Measurements from ENCODE around the gene MYO15A.
A peak's percentile ranks its signal among the peaks of the same experiment; 100 is the strongest.

MYO15A gene

GRCh38 chr17:18109935-18110485 lies 1.5 kb downstream of the MYO15A start:
- Histone ChIP-seq H3K4me1 (ENCODE audit: control insufficient read depth, insufficient read depth, low read length) (no peaks in the 10 kb centered on the region), H3K4me3 (ENCODE audit: low read depth, low read length) (no peak overlapping the region), H3K36me3 (ENCODE audit: control insufficient read depth in 2 of 2, insufficient read depth in 1 of 2, low read length in 2 of 2) (peaks cover 6 to 25% of the 10 kb centered on the region in 2 experiments; a peak in 2 of 3 replicates), H3K27ac (ENCODE audit: extremely low read depth, low read depth, low read length) (no peak overlapping the region), H3K9me3 (ENCODE audit: control insufficient read depth, insufficient read depth, low read depth, low read length) (no peaks in the 10 kb centered on the region)
- ChIA-PET CTCF (interaction anchor here (1.1 kb wide), 1 partner anchor 31 kb away, joined by 4 read pairs; no protein-coding TSS in a partner anchor), POLR2A (interaction anchor here (0.7 to 1.3 kb wide), 2 partner anchors 15 to 16 kb away, joined by 3 to 5 read pairs; no protein-coding TSS in a partner anchor)
- TF ChIP-seq YY1 (tag by site-specific recombination; IDR thresholded peaks at IDR 0.05) (no peak), ZNF133 (tag by site-specific recombination; IDR thresholded peaks at IDR 0.05) (no peak), ZFHX2 (tag by site-specific recombination; conservative IDR thresholded peaks at IDR 0.05) (no peak), ZBTB6 (tag by site-specific recombination; IDR thresholded peaks at IDR 0.05) (no peak), ZNF596 (tag by site-specific recombination; IDR thresholded peaks at IDR 0.05) (no peak), ZFP69B (tag by site-specific recombination; IDR thresholded peaks at IDR 0.05) (no peak)

GRCh38 chr17:18110636-18111145 lies 2.1 kb downstream of the MYO15A start:
- POLR2A ChIA-PET: interaction anchor here (0.7 kb wide), 1 partner anchor 17 kb away, joined by 3 read pairs; no protein-coding TSS in a partner anchor
- Histone ChIP-seq H3K36me3 (ENCODE audit: control insufficient read depth in 2 of 2, insufficient read depth in 1 of 2, low read length in 2 of 2) (peaks cover 6 to 18% of the 10 kb centered on the region in 2 experiments; a peak in 2 of 3 replicates), H3K27ac (ENCODE audit: extremely low read depth, low read depth, low read length) (no peak overlapping the region), H3K9me3 (ENCODE audit: control insufficient read depth, insufficient read depth, low read depth, low read length) (no peaks in the 10 kb centered on the region), H3K4me3 (ENCODE audit: low read depth, low read length) (no peak overlapping the region), H3K4me1 (ENCODE audit: control insufficient read depth, insufficient read depth, low read length) (no peaks in the 10 kb centered on the region)
- CTCF ChIA-PET: interaction anchor here (0.6 kb wide), 1 partner anchor 80 kb away, joined by 4 read pairs; no protein-coding TSS in a partner anchor
- no peak for TF ChIP-seq ZNF302 (tag by site-specific recombination; IDR thresholded peaks at IDR 0.05; ENCODE audit: low read depth)
- TF ChIP-seq ZNF623 (tag by site-specific recombination; IDR thresholded peaks at IDR 0.05): peak; percentile 59
- no peak for TF ChIP-seq ZNF707 (tag by site-specific recombination; IDR thresholded peaks at IDR 0.05)

GRCh38 chr17:18111330-18111971 lies 2.9 kb downstream of the MYO15A start:
- no peaks in the 10 kb centered on the region for H3K9me3 ChIP-seq (ENCODE audit: control insufficient read depth, insufficient read depth, low read depth, low read length)
- H3K36me3 ChIP-seq (ENCODE audit: control insufficient read depth in 2 of 2, insufficient read depth in 1 of 2, low read length in 2 of 2): peaks cover 5 to 11% of the 10 kb centered on the region in 2 experiments; a peak in 2 of 3 replicates
- TF ChIP-seq ZNF837 (tag by site-specific recombination; IDR thresholded peaks at IDR 0.05): no peak
- TF ChIP-seq ZNF488 (tag by site-specific recombination; IDR thresholded peaks at IDR 0.05): no peak
- TF ChIP-seq ZBTB26 (tag by site-specific recombination; optimal IDR thresholded peaks at IDR 0.05): no peak
- no peak for TF ChIP-seq ZNF174 (tag by site-specific recombination; IDR thresholded peaks at IDR 0.05)
- no peak for TF ChIP-seq ZSCAN18 (tag by site-specific recombination; IDR thresholded peaks at IDR 0.05)
- no peak for TF ChIP-seq ZNF843 (tag by site-specific recombination; IDR thresholded peaks at IDR 0.05)
- TF ChIP-seq ZNF664 (tag by site-specific recombination; IDR thresholded peaks at IDR 0.05): peak; percentile 96
- TF ChIP-seq ZNF350 (tag by site-specific recombination; IDR thresholded peaks at IDR 0.05): no peak
- no peaks in the 10 kb centered on the region for H3K4me1 ChIP-seq (ENCODE audit: control insufficient read depth, insufficient read depth, low read length)
- ChIA-PET POLR2A (no interaction called here), CTCF (interaction anchor here (0.6 to 0.8 kb wide), 2 partner anchors 30 to 436 kb away, joined by 3 read pairs; no protein-coding TSS in a partner anchor)
- no peak overlapping the region for H3K4me3 ChIP-seq (ENCODE audit: low read depth, low read length)
- H3K27ac ChIP-seq (ENCODE audit: extremely low read depth, low read depth, low read length): no peak overlapping the region

All from HEK293 (cell line).